ENCODE measurements around the gene COL4A5.

DNA sequence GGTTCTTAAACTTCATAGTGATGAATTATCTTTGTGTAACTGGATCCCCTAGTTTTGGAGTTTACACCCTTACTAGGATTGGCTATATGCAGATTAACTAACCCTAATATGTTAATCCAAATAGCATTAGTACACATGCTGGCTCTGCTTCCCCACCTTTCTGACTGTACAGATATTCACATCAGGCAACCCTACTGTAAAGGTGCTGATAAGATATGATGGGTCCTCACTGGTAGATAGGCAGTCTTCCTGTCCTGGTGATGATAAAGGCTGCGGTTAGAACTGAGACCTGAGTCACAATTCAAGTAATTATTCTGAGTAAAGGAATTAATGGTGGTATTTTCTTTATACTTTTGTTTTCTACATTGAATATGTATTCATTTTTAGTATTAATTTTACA, 118.6 kb downstream of the COL4A5 start:
- no peak for TF ChIP-seq POLR2AphosphoS5 (IDR thresholded peaks at IDR 0.05)
- TF ChIP-seq, protein P1, sequence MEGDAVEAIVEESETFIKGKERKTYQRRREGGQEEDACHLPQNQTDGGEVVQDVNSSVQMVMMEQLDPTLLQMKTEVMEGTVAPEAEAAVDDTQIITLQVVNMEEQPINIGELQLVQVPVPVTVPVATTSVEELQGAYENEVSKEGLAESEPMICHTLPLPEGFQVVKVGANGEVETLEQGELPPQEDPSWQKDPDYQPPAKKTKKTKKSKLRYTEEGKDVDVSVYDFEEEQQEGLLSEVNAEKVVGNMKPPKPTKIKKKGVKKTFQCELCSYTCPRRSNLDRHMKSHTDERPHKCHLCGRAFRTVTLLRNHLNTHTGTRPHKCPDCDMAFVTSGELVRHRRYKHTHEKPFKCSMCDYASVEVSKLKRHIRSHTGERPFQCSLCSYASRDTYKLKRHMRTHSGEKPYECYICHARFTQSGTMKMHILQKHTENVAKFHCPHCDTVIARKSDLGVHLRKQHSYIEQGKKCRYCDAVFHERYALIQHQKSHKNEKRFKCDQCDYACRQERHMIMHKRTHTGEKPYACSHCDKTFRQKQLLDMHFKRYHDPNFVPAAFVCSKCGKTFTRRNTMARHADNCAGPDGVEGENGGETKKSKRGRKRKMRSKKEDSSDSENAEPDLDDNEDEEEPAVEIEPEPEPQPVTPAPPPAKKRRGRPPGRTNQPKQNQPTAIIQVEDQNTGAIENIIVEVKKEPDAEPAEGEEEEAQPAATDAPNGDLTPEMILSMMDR (IDR thresholded peaks at IDR 0.05), result no peak

Data from stomach (tissue), 4 donors.